Esophagus squamous epithelium (tissue), 5 donors: ENCODE measurements around the gene NANOS2. TPM values are rescaled to one million over a fixed set of nuclear protein-coding genes. Genes with fewer than 3 reads are reported as not detected.

ENCODE experiments used
- DNase-seq: peaks from one replicate; lab custom pipeline; 2025; lab: John Stamatoyannopoulos, UW
- H3K27ac ChIP-seq, 4 donors: fragments of 200-600 bp; sonication (generic); one replicate each; pipeline ENCODE4 v1.5.1; 2016 to 2019; ENCODE audit warnings: mild to moderate bottlenecking in 1 of 4
- H3K27me3 ChIP-seq, 4 donors: fragments of 200-600 bp; sonication (generic); 1 replicate in 3 of 4; 2 replicates in 1 of 4; pipeline versions ENCODE4 v1.5.1 to v1.6.0; 2017 to 2021; ENCODE audit warnings: antibody characterized with exemption in 1 of 4
- H3K36me3 ChIP-seq, 3 donors: fragments of 200-600 bp; sonication (generic); one replicate each; pipeline ENCODE4 v1.5.1; 2016 to 2019
- H3K4me1 ChIP-seq, 3 donors: fragments of 200-600 bp; sonication (generic); one replicate each; pipeline ENCODE4 v1.5.1; 2017 to 2019
- H3K4me3 ChIP-seq, 4 donors: fragments of 200-600 bp; sonication (generic); 1 replicate in 3 of 4; 2 replicates in 1 of 4; pipeline ENCODE4 v1.5.1; 2016 to 2019; ENCODE audit warnings: mild to moderate bottlenecking in 2 of 4, moderate library complexity in 1 of 4
- H3K9me3 ChIP-seq, 3 donors: fragments of 200-600 bp; sonication (generic); one replicate each; pipeline ENCODE4 v1.5.1; 2016 to 2019
- CTCF ChIP-seq, 6 experiments: fragments of 450-650 bp in 4 of 6; fragments of 200-600 bp in 2 of 6; sonication (generic) in 2 of 6; IDR thresholded peaks; one replicate each; pipeline ENCODE4 v1.5.1; 2016 to 2019; ENCODE audit warnings: antibody characterized with exemption in 6 of 6, mild to moderate bottlenecking in 4 of 6, moderate library complexity in 4 of 6
- POLR2A ChIP-seq, 4 donors: fragments of 450-650 bp; IDR thresholded peaks; one replicate each; pipeline ENCODE4 v1.6.1; 2017; ENCODE audit warnings: antibody characterized with exemption in 4 of 4, mild to moderate bottlenecking in 4 of 4, moderate library complexity in 3 of 4
- WGBS, 2 donors: methylation state at CpG; one replicate each; pipeline ENCODE4 v1.1.5; 2018; 5-methylcytosine and 5-hydroxymethylcytosine counted together
- intact Hi-C: fragments of 100-400 bp; cut with DNase I; formaldehyde crosslinking; loops from one replicate; pipeline ENCODE4 v1.15.0; 2022
- total RNA-seq, 4 donors: library from RNA; depleted of rRNA; stranded (reverse); fragments of >200 nt; gene quantifications; one replicate each; pipeline ENCODE4 v1.1.0, GENCODE V29; 2016
- donor health status: DM: yes; HTN: yes; CAD: no.

NANOS2 gene
- total RNA-seq, 4 donors from 2014 or later: not detected

GRCh38 chr19:45876411-45877197, 38.0 kb downstream of the NANOS2 start:
- H3K27me3 ChIP-seq: peaks cover 0 to 13% (median 0%) of the 10 kb centered on the region in 4 donors
- WGBS, 2 donors: 7 to 17% methylated on average over 11 to 19 of the region's 41 CpGs
- no peak for DNase-seq
- H3K4me3 ChIP-seq: peak overlapping the region in 3 of 4 donors; percentile 24 to 53 (median 39)
- H3K27ac ChIP-seq: peak overlapping the region in 3 of 4 donors; percentile 56 to 82 (median 76)
- TF ChIP-seq CTCF (IDR thresholded peaks at IDR 0.05): no peak
- no peak for TF ChIP-seq POLR2A (IDR thresholded peaks at IDR 0.05)
- intact Hi-C loops: no loop called here
- H3K36me3 ChIP-seq: no peaks in the 10 kb centered on the region
- no peaks in the 10 kb centered on the region for H3K9me3 ChIP-seq
- peaks cover 0 to 29% (median 8%) of the 10 kb centered on the region in 3 donors for H3K4me1 ChIP-seq

- peak overlapping the region in 2 of 4 donors; percentile 56 to 76 for H3K27ac ChIP-seq
- no peak for DNase-seq
- peaks cover 0 to 24% (median 8%) of the 10 kb centered on the region in 3 donors for H3K4me1 ChIP-seq
- H3K9me3 ChIP-seq: no peaks in the 10 kb centered on the region
- no peaks in the 10 kb centered on the region for H3K36me3 ChIP-seq
- no peak overlapping the region for H3K4me3 ChIP-seq
- TF ChIP-seq CTCF (IDR thresholded peaks at IDR 0.05) (no peak), POLR2A (IDR thresholded peaks at IDR 0.05) (no peak)
- 49% methylated on average over 4 of the region's 4 CpGs for WGBS, 2 donors
- intact Hi-C loops: no loop called here
- peaks cover 0 to 13% (median 0%) of the 10 kb centered on the region in 4 donors for H3K27me3 ChIP-seq
These were observed 38.5 kb downstream of the NANOS2 start for GRCh38 chr19:45876161-45876410.

- Histone ChIP-seq H3K27me3 (peaks cover 0 to 13% (median 0%) of the 10 kb centered on the region in 4 donors), H3K27ac (no peak overlapping the region), H3K4me1 (peaks cover 0 to 24% (median 8%) of the 10 kb centered on the region in 3 donors), H3K9me3 (no peaks in the 10 kb centered on the region), H3K4me3 (no peak overlapping the region), H3K36me3 (no peaks in the 10 kb centered on the region)
- TF ChIP-seq POLR2A (IDR thresholded peaks at IDR 0.05) (no peak), CTCF (IDR thresholded peaks at IDR 0.05) (no peak)
- WGBS, 2 donors: 75 to 78% methylated on average over 7 of the region's 7 CpGs
- no peak for DNase-seq
- intact Hi-C loops: no loop called here
These were observed 40.0 kb downstream of the NANOS2 start for GRCh38 chr19:45874620-45874966.

- Histone ChIP-seq H3K4me3 (no peak overlapping the region), H3K4me1 (peaks cover 0 to 21% (median 8%) of the 10 kb centered on the region in 3 donors), H3K36me3 (no peaks in the 10 kb centered on the region), H3K27ac (no peak overlapping the region), H3K9me3 (no peaks in the 10 kb centered on the region), H3K27me3 (peaks cover 0 to 13% (median 0%) of the 10 kb centered on the region in 4 donors)
- no peak for DNase-seq
- intact Hi-C loops: no loop called here
- 67 to 75% methylated on average over 2 to 5 of the region's 7 CpGs for WGBS, 2 donors
- TF ChIP-seq POLR2A (IDR thresholded peaks at IDR 0.05) (no peak), CTCF (IDR thresholded peaks at IDR 0.05) (no peak)
These were observed 41.3 kb downstream of the NANOS2 start for GRCh38 chr19:45873219-45873772.
